Activated CD8-positive, alpha-beta T cell treated with anti-CD3 and anti-CD28 coated beads for 36 hours (primary cell): ENCODE measurements around the gene MAP7D2. TPM values are rescaled to one million over a fixed set of nuclear protein-coding genes. Genes with fewer than 3 reads are reported as not detected.

ENCODE experiments used
- ATAC-seq: fragments of 200-7000 bp; cut with Tn5 transposase; one replicate; pipeline ENCODE4 v1.10.0; 2021; ENCODE audit warnings: mild to moderate bottlenecking, moderate library complexity
- CTCF ChIA-PET: fragments of 350-600 bp; sonication (Branson Sonifier 250); formaldehyde crosslinking; loops from one replicate; lab custom pipeline; 2021; ENCODE audit warnings: antibody characterized with exemption; lab: Charles Lee
- POLR2A ChIA-PET: fragments of 350-600 bp; sonication (Branson Sonifier 250); formaldehyde crosslinking; loops from one replicate; lab custom pipeline; 2021; ENCODE audit warnings: antibody characterized with exemption; lab: Charles Lee
- DNase-seq: peaks from one replicate; pipeline ENCODE4 v3.0.0-alpha.2; 2020
- H3K27ac Mint-ChIP-seq: one replicate; pipeline ENCODE4 v1.8.0; 2021; ENCODE audit warnings: mild to moderate bottlenecking, mixed read lengths
- H3K27me3 Mint-ChIP-seq: one replicate; pipeline ENCODE4 v1.8.0; 2021; ENCODE audit warnings: mixed read lengths
- H3K36me3 Mint-ChIP-seq: one replicate; pipeline ENCODE4 v1.8.0; 2021; ENCODE audit warnings: low read depth, mixed read lengths
- H3K4me1 Mint-ChIP-seq: one replicate; pipeline ENCODE4 v1.8.0; 2021; ENCODE audit warnings: low read depth, mixed read lengths
- H3K4me3 Mint-ChIP-seq: one replicate; pipeline ENCODE4 v1.8.0; 2021; ENCODE audit warnings: mild to moderate bottlenecking, moderate library complexity, mixed read lengths
- H3K9me3 Mint-ChIP-seq: one replicate; pipeline ENCODE4 v1.8.0; 2021; ENCODE audit warnings: mixed read lengths
- CTCF ChIP-seq: fragments of 200-600 bp; IDR thresholded peaks from one replicate; pipeline ENCODE4 v1.8.0; 2022; ENCODE audit warnings: antibody characterized with exemption, mild to moderate bottlenecking
- intact Hi-C: fragments of 100-400 bp; cut with micrococcal nuclease; formaldehyde crosslinking; loops from one replicate; pipeline ENCODE4 v1.10.0; 2022
- total RNA-seq, 2 experiments: library from RNA; stranded (reverse); gene quantifications; one replicate each; pipeline ENCODE4 v1.2.3, GENCODE V29; 2021

The MAP7D2 gene
- total RNA-seq, 2 experiments from 2014 or later: 0.20 to 0.63 TPM

GRCh38 chrX:20019672-20020365 is 96.9 kb downstream of the MAP7D2 start:
- intact Hi-C loops: no loop called here
- POLR2A ChIA-PET: no interaction called here
- Mint-ChIP-seq H3K4me1 (no peaks in the 10 kb centered on the region), H3K36me3 (peaks cover 3% of the 10 kb centered on the region), H3K27me3 (no peaks in the 10 kb centered on the region), H3K4me3 (no peak overlapping the region), H3K9me3 (peaks cover 14% of the 10 kb centered on the region), H3K27ac (no peak overlapping the region)
- TF ChIP-seq CTCF: no peak
- CTCF ChIA-PET: no interaction called here
- DNase-seq (no peak), ATAC-seq (no peak)

- H3K4me3 Mint-ChIP-seq: no peak overlapping the region
- CTCF ChIA-PET: no interaction called here
- no peaks in the 10 kb centered on the region for H3K27me3 Mint-ChIP-seq
- DNase-seq: no peak
- peaks cover 3% of the 10 kb centered on the region for H3K36me3 Mint-ChIP-seq
- no peaks in the 10 kb centered on the region for H3K4me1 Mint-ChIP-seq
- intact Hi-C loops: no loop called here
- POLR2A ChIA-PET: interaction anchor here (0.6 kb wide), 1 partner anchor 100 kb away, joined by 3 read pairs; no protein-coding TSS in a partner anchor
- ATAC-seq: no peak
- TF ChIP-seq CTCF: no peak
- no peak overlapping the region for H3K27ac Mint-ChIP-seq
- H3K9me3 Mint-ChIP-seq: peaks cover 14% of the 10 kb centered on the region
Measured at GRCh38 chrX:20016616-20016945, 100.1 kb downstream of the MAP7D2 start.

GRCh38 chrX:20015945-20016615 is 100.6 kb downstream of the MAP7D2 start:
- Mint-ChIP-seq H3K4me3 (no peak overlapping the region), H3K4me1 (no peaks in the 10 kb centered on the region), H3K27me3 (no peaks in the 10 kb centered on the region), H3K27ac (no peak overlapping the region), H3K36me3 (peaks cover 3% of the 10 kb centered on the region), H3K9me3 (peaks cover 14% of the 10 kb centered on the region)
- ChIA-PET POLR2A (interaction anchor here (0.6 kb wide), 1 partner anchor 100 kb away, joined by 3 read pairs; no protein-coding TSS in a partner anchor), CTCF (no interaction called here)
- intact Hi-C loops: no loop called here
- no peak for DNase-seq
- ATAC-seq: no peak
- no peak for TF ChIP-seq CTCF

GRCh38 chrX:20015422-20015821 is 101.3 kb downstream of the MAP7D2 start:
- peaks cover 14% of the 10 kb centered on the region for H3K9me3 Mint-ChIP-seq
- H3K4me3 Mint-ChIP-seq: no peak overlapping the region
- H3K27ac Mint-ChIP-seq: no peak overlapping the region
- no peaks in the 10 kb centered on the region for H3K4me1 Mint-ChIP-seq
- POLR2A ChIA-PET: no interaction called here
- no peak for TF ChIP-seq CTCF
- ATAC-seq: no peak
- peaks cover 3% of the 10 kb centered on the region for H3K36me3 Mint-ChIP-seq
- H3K27me3 Mint-ChIP-seq: no peaks in the 10 kb centered on the region
- intact Hi-C loops: no loop called here
- CTCF ChIA-PET: no interaction called here
- no peak for DNase-seq

GRCh38 chrX:20011608-20012007 is 105.1 kb downstream of the MAP7D2 start:
- Mint-ChIP-seq H3K4me1 (peaks cover 2% of the 10 kb centered on the region), H3K27ac (no peak overlapping the region), H3K36me3 (peaks cover 3% of the 10 kb centered on the region), H3K9me3 (peaks cover 14% of the 10 kb centered on the region), H3K27me3 (no peaks in the 10 kb centered on the region), H3K4me3 (no peak overlapping the region)
- no peak for DNase-seq
- POLR2A ChIA-PET: no interaction called here
- CTCF ChIA-PET: interaction anchor here (1.8 kb wide), 1 partner anchor 11 kb away, joined by 4 read pairs; no protein-coding TSS in a partner anchor
- ATAC-seq: no peak
- intact Hi-C loops: no loop called here
- TF ChIP-seq CTCF: no peak
